Uterus (tissue), 4 donors: ENCODE measurements around the gene P2RX7. TPM values are rescaled to one million over a fixed set of nuclear protein-coding genes. Genes with fewer than 3 reads are reported as not detected.

Experiments
- DNase-seq, 2 donors: peaks; one replicate each; pipeline ENCODE4 v3.0.0-alpha.2; 2019 to 2020
- H3K27ac ChIP-seq, 2 donors: fragments of 200-600 bp; sonication (generic); 1 replicate in 1 of 2; 2 replicates in 1 of 2; pipeline ENCODE4 v1.5.1; 2016 to 2018
- H3K27me3 ChIP-seq, 2 donors: fragments of 200-600 bp; sonication (generic); one replicate each; pipeline ENCODE4 v1.5.1; 2018 to 2019; ENCODE audit warnings: control low read depth in 1 of 2
- H3K36me3 ChIP-seq, 2 donors: fragments of 200-600 bp; sonication (generic); one replicate each; pipeline ENCODE4 v1.5.1; 2019; ENCODE audit warnings: control low read depth in 1 of 2
- H3K4me1 ChIP-seq, 2 donors: fragments of 200-600 bp; sonication (generic); one replicate each; pipeline ENCODE4 v1.5.1; 2018 to 2019; ENCODE audit warnings: control low read depth in 1 of 2
- H3K4me3 ChIP-seq, 2 donors: fragments of 200-600 bp; sonication (generic); 1 replicate in 1 of 2; 2 replicates in 1 of 2; pipeline ENCODE4 v1.5.1; 2018 to 2019; ENCODE audit warnings: mild to moderate bottlenecking in 1 of 2
- H3K9me3 ChIP-seq, 2 donors: fragments of 200-600 bp; sonication (generic); one replicate each; pipeline ENCODE4 v1.5.1; 2019; ENCODE audit warnings: control low read depth in 1 of 2
- CTCF ChIP-seq, 4 experiments: fragments of 200-600 bp in 2 of 4; fragments of 450-650 bp in 2 of 4; sonication (generic) in 2 of 4; IDR thresholded peaks; one replicate each; pipeline ENCODE4 v1.5.1; 2016 to 2019; ENCODE audit warnings: antibody characterized with exemption in 4 of 4, mild to moderate bottlenecking in 2 of 4, moderate library complexity in 1 of 4
- POLR2A ChIP-seq, 2 donors: fragments of 450-650 bp; IDR thresholded peaks; one replicate each; pipeline ENCODE4 v1.6.1; 2016; ENCODE audit warnings: antibody characterized with exemption in 2 of 2, mild to moderate bottlenecking in 1 of 2, moderate library complexity in 1 of 2
- intact Hi-C: fragments of 100-400 bp; cut with DNase I; formaldehyde crosslinking; loops from one replicate; pipeline ENCODE4 v1.15.1; 2023; ENCODE audit warnings: low total_unique reads
- total RNA-seq, 4 donors: library from RNA; depleted of rRNA in 3 of 4; stranded (reverse); fragments of >200 nt in 3 of 4; gene quantifications; one replicate each; pipeline versions ENCODE4 v1.1.0 to v1.2.4, GENCODE V29; 2014 to 2023
- donor health status: DM: yes; HTN: yes; CAD: no.

Gene P2RX7
- total RNA-seq, 4 donors from 2014 or later: 1.0 to 7.7 (median 3.1) TPM

- Histone ChIP-seq H3K27ac (no peak overlapping the region), H3K9me3 (no peaks in the 10 kb centered on the region), H3K4me3 (no peak overlapping the region), H3K4me1 (no peaks in the 10 kb centered on the region), H3K27me3 (no peaks in the 10 kb centered on the region), H3K36me3 (no peaks in the 10 kb centered on the region)
- no peak for DNase-seq
- TF ChIP-seq CTCF (IDR thresholded peaks at IDR 0.05) (no peak), POLR2A (IDR thresholded peaks at IDR 0.05) (no peak)
- intact Hi-C loops: no loop called here
These were observed 51.7 kb downstream of the P2RX7 start for GRCh38 chr12:121184425-121184824.

- H3K27ac ChIP-seq: no peak overlapping the region
- no peaks in the 10 kb centered on the region for H3K36me3 ChIP-seq
- TF ChIP-seq POLR2A (IDR thresholded peaks at IDR 0.05): no peak
- no peak for TF ChIP-seq CTCF (IDR thresholded peaks at IDR 0.05)
- H3K4me1 ChIP-seq: no peaks in the 10 kb centered on the region
- intact Hi-C loops: no loop called here
- DNase-seq: no peak
- H3K9me3 ChIP-seq: no peaks in the 10 kb centered on the region
- no peak overlapping the region for H3K4me3 ChIP-seq
- H3K27me3 ChIP-seq: no peaks in the 10 kb centered on the region
These were observed 52.6 kb downstream of the P2RX7 start for GRCh38 chr12:121184984-121185889.

- Histone ChIP-seq H3K27ac (no peak overlapping the region), H3K9me3 (no peaks in the 10 kb centered on the region), H3K36me3 (no peaks in the 10 kb centered on the region), H3K4me1 (no peaks in the 10 kb centered on the region), H3K27me3 (no peaks in the 10 kb centered on the region), H3K4me3 (no peak overlapping the region)
- intact Hi-C loops: no loop called here
- TF ChIP-seq CTCF (IDR thresholded peaks at IDR 0.05) (no peak), POLR2A (IDR thresholded peaks at IDR 0.05) (no peak)
- DNase-seq: no peak
These were observed 54.1 kb downstream of the P2RX7 start for GRCh38 chr12:121186826-121187225.

DNA sequence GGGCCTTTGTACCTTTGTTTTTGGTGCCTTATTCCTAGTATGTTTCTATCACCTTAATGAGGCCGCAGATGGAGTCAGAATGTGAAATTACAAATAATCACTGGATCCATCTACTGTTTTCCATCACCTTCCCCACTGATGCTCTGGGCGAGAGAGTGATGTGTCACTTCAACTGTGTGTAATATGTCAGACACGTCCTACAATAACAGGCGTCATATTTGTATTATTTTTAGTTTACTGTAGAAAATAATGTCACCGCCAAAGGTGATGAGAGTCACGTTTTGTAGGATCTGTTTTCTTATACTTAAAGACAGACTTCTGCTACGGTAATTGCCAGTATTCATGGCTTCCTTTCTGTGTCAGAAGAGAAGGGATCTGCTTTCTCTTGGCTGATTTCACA, 54.8 kb downstream of the P2RX7 start:
- DNase-seq: no peak
- no peak for TF ChIP-seq POLR2A (IDR thresholded peaks at IDR 0.05)
- TF ChIP-seq CTCF (IDR thresholded peaks at IDR 0.05): no peak
- Histone ChIP-seq H3K27ac (no peak overlapping the region), H3K4me3 (no peak overlapping the region), H3K27me3 (no peaks in the 10 kb centered on the region), H3K36me3 (no peaks in the 10 kb centered on the region), H3K9me3 (no peaks in the 10 kb centered on the region), H3K4me1 (no peaks in the 10 kb centered on the region)
- intact Hi-C loops: no loop called here

GRCh38 chr12:121188227-121188626, 55.6 kb downstream of the P2RX7 start:
- H3K9me3 ChIP-seq: no peaks in the 10 kb centered on the region
- intact Hi-C loops: no loop called here
- no peak overlapping the region for H3K4me3 ChIP-seq
- no peaks in the 10 kb centered on the region for H3K4me1 ChIP-seq
- H3K27me3 ChIP-seq: no peaks in the 10 kb centered on the region
- no peak overlapping the region for H3K27ac ChIP-seq
- DNase-seq: no peak
- TF ChIP-seq POLR2A (IDR thresholded peaks at IDR 0.05): no peak
- no peak for TF ChIP-seq CTCF (IDR thresholded peaks at IDR 0.05)
- no peaks in the 10 kb centered on the region for H3K36me3 ChIP-seq
